AG09319 (cell line): ENCODE data around the gene HHATL.

Source experiments
- DNase-seq: peaks from one replicate; pipeline ENCODE4 v3.0.0-alpha.2; 2010; ENCODE audit warnings: low read depth; ENCODE audit errors: extremely low read depth
- CTCF ChIP-seq: IDR thresholded peaks from 2 replicates; pipeline ENCODE4 v1.5.1; 2011; ENCODE audit warnings: low read depth, mild to moderate bottlenecking, inconsistent platforms, low read length, moderate library complexity

Gene HHATL

GRCh38 chr3:42733501-42734262, 31.1 kb upstream of the HHATL start:
- TF ChIP-seq CTCF: no peak
- DNase-seq: no peak

GRCh38 chr3:42732829-42733459, 30.3 kb upstream of the HHATL start:
- no peak for DNase-seq
- TF ChIP-seq CTCF: peak; percentile 12

DNA sequence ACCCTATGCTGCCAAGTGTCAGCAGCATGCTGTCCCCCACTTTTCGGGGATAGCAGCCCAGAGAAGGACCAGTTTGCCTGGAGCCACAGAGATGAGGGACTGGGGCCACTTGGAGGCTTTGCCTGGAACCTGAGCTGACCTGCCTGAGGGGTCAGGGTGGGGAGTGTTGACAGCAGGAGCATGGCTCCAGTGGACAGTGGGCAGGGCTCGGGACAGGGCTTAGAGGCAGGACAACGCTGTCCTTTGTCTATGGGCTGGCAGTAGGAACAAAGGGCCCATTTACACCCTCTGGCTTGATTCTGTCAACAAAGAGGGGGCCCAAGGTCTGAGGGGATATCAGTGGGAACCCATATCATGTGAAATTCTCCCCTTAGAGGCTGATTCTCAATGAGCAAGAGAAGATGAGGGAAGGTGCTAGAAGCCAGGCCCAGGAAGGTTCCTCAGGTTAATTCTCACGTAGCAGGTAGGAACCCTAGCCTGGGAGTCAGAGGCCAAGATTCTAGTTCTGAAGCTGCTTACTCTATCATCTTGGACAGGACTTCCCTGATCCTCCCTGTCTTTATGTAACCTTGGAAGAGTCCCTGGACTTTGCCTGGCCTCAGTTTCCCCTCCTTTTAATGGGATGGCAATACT, 29.7 kb upstream of the HHATL start:
- TF ChIP-seq CTCF: no peak
- DNase-seq: no peak

DNA sequence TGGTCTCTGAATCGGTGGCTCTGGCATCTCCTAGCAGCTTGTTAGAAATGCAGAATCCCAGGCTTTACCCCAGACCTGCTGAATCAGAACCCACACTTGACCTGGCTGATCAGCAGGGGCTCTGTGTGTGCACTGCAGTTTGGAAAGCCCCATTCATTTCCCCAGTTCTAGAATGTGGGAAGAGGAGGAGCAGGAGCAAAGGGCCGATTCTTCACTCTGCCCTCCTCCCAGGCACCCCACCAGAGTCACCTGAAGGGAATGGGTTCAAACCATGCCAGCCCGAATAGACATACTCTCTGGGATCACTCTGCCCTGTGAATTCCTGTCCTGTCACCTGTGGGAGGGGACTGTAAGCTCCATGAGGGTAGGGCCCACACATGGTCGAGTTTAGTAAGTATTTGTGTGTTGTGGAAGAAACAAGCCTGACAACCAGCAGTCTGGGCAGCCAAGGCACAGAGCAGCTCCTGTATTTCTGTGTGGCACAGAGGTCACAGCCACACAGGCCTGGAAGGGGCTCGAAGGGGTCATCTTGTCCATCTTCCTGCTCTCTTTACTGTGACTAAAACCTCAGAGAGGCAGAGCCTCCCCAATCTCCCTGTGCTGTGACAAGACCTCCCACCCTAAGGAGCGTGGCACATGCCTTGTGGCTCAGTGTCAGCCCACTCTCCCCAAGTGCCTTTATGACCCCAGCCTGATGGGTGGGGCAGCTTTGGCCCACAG, 29.0 kb upstream of the HHATL start:
- TF ChIP-seq CTCF: no peak
- no peak for DNase-seq

GRCh38 chr3:42730706-42731420, 28.3 kb upstream of the HHATL start:
- no peak for DNase-seq
- no peak for TF ChIP-seq CTCF

- DNase-seq: no peak
- no peak for TF ChIP-seq CTCF
Observed at GRCh38 chr3:42730294-42730693, 27.7 kb upstream of the HHATL start.
